Skeletal muscle tissue (tissue), 4 donors: ENCODE measurements around the gene DPEP2. TPM values are rescaled to one million over a fixed set of nuclear protein-coding genes. Genes with fewer than 3 reads are reported as not detected.
"Not testable (repeated sequence)": the region's sequence is repeated elsewhere in the genome, so short reads cannot be mapped to it uniquely, and the experiment has no call there.

Source experiments
- H3K27ac ChIP-seq: one replicate; pipeline ENCODE4 v1.7.0; 2013; ENCODE audit warnings: mild to moderate bottlenecking, low read depth, low read length, inconsistent platforms
- H3K27me3 ChIP-seq, 3 donors: one replicate each; pipeline ENCODE4 v1.7.0; 2013; ENCODE audit warnings: low read length in 3 of 3; ENCODE audit not compliant: control insufficient read depth in 3 of 3, insufficient read depth in 3 of 3
- H3K36me3 ChIP-seq, 3 donors: one replicate each; pipeline ENCODE4 v1.7.0; 2013; ENCODE audit warnings: low read length in 3 of 3; ENCODE audit not compliant: control insufficient read depth in 3 of 3, insufficient read depth in 3 of 3
- H3K4me1 ChIP-seq, 3 donors: one replicate each; pipeline ENCODE4 v1.7.0; 2013; ENCODE audit warnings: low read length in 3 of 3, mild to moderate bottlenecking in 3 of 3; ENCODE audit not compliant: control insufficient read depth in 3 of 3, insufficient read depth in 3 of 3
- H3K4me3 ChIP-seq, 3 donors: one replicate each; pipeline ENCODE4 v1.7.0; 2013; ENCODE audit warnings: low read length in 3 of 3
- H3K9ac ChIP-seq, 3 donors: one replicate each; pipeline ENCODE4 v1.7.0; 2013; ENCODE audit warnings: low read length in 3 of 3, mild to moderate bottlenecking in 3 of 3, moderate library complexity in 2 of 3, low read depth in 1 of 3
- H3K9me3 ChIP-seq, 3 donors: one replicate each; pipeline ENCODE4 v1.7.0; 2013; ENCODE audit warnings: low read length in 3 of 3; ENCODE audit not compliant: control insufficient read depth in 3 of 3
- total RNA-seq: library from RNA; depleted of rRNA; stranded (reverse); fragments of >200 nt; gene quantifications from one replicate; pipeline ENCODE4 v1.2.3, GENCODE V29; 2014
- donor health status: Osteomylitis.

Gene DPEP2
- total RNA-seq, 1 donor from 2014 or later: 1.0 TPM

DNA sequence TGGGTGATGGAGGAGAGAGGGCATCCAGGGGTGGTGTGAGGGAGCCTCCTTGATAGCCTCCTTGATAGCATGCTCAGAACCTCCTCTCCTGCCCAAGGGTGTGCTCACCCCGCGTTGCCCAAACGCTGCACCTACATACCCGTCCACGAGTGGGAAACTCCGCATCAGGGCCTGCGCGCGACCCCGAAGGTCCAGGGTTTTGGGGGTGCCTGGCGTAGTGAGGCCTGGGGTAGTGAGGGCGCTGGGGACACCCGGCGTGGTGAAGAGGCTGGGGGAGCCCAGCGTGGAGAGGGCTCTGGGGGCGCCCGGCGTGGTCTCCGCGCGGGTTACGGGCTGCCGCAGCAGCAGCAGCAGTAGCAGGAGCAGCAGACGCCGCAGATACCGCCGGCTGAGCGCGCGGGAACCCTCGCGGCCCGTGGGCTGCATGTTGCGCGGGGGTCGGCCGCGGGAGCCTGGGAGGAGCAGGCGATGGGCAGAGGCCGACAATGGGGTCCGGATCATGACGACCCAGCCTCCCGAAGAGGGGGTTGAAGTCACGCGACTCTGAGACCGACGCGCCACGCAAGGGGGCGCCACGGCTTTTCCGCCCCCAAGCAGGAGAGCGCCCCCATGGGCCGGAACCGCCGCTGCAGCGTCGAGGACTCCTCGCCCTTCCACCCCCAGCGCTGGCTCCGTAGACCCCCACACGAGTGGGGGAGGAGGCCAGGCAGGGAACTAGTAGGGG lies 19.2 kb downstream of the DPEP2 start, which contains the start of gene DPEP3:
Gene DPEP3 (minus strand): TSS at position 545 of the 724 bp plus-strand sequence. CDS start 119 bp downstream, at position 426.
- Histone ChIP-seq H3K9ac (no peak within 1 kb of the TSS), H3K4me3 (no peak within 1 kb of the TSS), H3K27me3 (no peaks in the 10 kb centered on the region), H3K27ac (no peak within 1 kb of the TSS), H3K4me1 (peaks cover 17 to 21% (median 18%) of the 10 kb centered on the region in 3 donors), H3K9me3 (no peaks in the 10 kb centered on the region), H3K36me3 (no peaks in the 10 kb centered on the region)

DNA sequence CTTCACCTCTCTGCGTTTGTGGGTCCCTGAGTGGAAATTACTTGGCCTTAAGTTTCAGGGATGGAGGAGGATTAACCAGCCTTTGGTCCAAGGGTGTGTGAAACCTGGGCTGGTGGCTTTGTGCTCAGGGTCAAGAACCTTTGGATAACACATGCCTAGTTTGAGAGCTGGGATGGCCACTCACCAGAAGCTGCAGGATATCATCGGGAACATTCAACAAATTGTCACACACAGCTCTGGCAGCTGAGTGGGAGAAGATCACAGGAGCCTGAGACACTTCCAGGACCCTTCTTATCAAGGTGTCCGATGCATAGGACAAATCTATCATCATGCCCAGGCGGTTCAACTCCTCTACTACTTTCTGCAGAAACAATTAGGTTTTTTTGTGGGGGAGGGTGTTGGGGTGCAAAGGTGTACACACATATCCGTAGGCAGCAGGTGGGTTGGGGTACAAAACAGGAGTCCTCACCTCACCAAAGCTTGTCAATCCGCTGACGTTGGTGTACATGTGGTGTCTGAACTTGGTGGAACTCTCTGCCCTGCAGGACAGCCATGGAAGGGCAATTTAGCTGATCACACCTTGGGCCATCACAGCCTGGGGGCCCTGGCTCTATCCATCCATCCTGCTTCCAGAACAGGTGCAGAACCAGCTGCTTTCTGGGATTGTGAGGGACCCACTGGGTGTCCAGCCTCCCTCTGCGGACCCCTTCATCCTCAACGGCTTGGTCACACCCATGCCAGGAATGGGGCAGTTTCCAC lies 21.6 kb downstream of the DPEP2 start:
- no peaks in the 10 kb centered on the region for H3K36me3 ChIP-seq
- H3K4me1 ChIP-seq: peaks cover 0 to 3% (median 2%) of the 10 kb centered on the region in 3 donors
- no peak overlapping the region for H3K27ac ChIP-seq
- H3K9ac ChIP-seq: no peak overlapping the region
- no peaks in the 10 kb centered on the region for H3K9me3 ChIP-seq
- H3K27me3 ChIP-seq: no peaks in the 10 kb centered on the region
- H3K4me3 ChIP-seq: no peak overlapping the region

DNA sequence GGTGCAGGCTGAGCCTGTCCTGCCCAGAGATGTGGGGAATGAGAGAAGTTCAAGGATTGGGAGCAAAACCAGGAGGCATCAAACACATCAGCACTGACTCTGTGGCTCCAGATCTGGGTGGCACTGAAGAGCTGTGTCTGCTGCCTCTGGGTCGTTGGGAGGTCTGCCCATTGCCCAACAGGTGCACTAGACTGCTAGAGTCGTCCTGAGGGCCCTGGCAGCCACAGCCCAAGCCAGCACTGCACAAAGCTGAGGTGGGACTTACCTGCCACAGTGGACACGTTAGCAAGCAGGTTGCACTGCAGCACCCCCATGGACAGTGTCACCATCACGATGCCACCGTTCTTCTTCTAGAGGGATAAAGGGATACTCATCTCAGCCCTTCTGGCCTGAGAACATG lies 22.3 kb downstream of the DPEP2 start:
- Histone ChIP-seq H3K4me1 (peaks cover 0 to 3% (median 2%) of the 10 kb centered on the region in 3 donors), H3K9ac (no peak overlapping the region), H3K27ac (no peak overlapping the region), H3K36me3 (no peaks in the 10 kb centered on the region), H3K4me3 (no peak overlapping the region), H3K9me3 (no peaks in the 10 kb centered on the region), H3K27me3 (no peaks in the 10 kb centered on the region)

DNA sequence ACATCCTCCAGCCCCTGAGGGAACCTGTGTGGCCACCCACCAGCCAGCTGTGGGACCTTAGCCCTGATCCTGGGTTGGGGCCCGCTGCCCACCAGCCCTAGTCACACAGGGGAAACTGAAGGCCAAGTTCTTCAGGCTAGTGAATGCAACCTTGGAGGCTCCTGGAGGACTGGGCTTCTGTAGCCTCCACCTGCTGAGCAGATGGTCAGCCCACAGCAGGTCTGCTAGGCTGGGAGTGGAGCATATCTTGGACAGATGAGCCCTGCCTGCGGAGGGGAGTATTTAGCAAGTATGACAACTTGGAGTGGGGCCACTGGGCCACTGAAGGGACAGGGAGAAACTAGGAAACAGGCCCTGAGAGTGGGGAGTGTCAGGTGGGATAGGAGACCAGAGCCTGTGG lies 23.1 kb downstream of the DPEP2 start:
- Histone ChIP-seq H3K36me3 (no peaks in the 10 kb centered on the region), H3K9ac (peak overlapping the region in 1 of 3 donors; percentile 33), H3K4me3 (no peak overlapping the region), H3K4me1 (peaks cover 0 to 3% (median 2%) of the 10 kb centered on the region in 3 donors), H3K9me3 (no peaks in the 10 kb centered on the region), H3K27ac (no peak overlapping the region), H3K27me3 (no peaks in the 10 kb centered on the region)

DNA sequence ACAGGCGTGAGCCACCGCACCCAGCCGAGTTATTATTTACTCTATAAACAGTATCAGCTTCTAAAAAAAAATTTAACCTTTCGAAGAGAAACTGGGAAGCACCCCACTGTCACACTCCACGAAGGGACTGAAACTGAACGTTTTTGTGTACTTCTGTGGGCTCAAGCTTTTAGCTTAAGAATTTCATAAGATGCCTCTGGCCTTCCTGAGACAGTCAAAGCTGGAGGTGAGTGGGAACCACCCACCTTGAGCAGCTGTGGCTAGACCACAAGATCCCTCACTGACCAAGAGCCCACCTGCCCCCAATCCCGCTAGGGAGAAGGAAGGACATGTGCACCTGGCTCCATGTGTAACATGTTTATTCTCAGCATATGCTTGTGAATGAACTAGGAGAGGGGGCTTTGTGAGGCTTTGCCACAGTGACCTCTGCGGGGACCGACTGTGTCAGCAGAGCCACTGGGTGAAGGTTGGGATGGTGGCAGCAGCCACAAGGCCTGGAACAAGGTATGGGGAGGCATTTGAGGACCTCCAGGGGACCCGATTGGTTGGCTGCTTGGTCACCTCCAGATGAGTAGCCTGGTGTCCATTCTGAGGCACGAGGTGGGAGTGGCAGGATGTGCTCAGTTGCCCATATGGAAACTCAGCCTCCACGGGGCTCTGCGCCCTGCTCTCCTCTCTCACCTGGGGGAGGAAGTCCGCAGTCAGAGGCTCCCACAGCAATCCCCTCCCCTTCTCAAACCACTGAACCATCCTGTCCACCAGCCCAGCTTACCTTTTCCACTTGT lies 23.8 kb downstream of the DPEP2 start:
- no peaks in the 10 kb centered on the region for H3K36me3 ChIP-seq
- H3K9me3 ChIP-seq: no peaks in the 10 kb centered on the region
- peaks cover 0 to 3% (median 2%) of the 10 kb centered on the region in 3 donors for H3K4me1 ChIP-seq
- H3K27ac ChIP-seq: no peak overlapping the region
- H3K27me3 ChIP-seq: no peaks in the 10 kb centered on the region
- no peak overlapping the region for H3K4me3 ChIP-seq
- no peak overlapping the region for H3K9ac ChIP-seq

DNA sequence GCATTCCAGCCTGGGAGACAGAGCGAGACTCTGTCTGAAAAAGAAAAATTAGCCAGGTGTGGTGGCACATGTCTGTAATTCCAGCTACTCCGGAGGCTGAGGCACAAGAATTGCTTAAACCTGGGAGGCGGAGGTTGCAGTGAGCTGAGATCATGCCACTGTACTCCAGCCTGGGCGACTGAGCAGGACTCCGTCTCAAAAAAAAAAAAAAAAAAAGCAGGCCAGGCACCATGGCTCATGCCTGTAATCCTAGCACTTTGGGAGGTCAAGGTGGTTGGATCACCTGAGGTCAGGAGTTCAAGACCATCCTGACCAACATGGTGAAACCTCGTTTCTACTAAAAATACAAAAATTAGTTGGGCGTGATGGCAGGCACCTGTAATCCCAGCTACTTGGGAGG lies 27.0 kb downstream of the DPEP2 start:
- not testable (repeated sequence) for H3K4me3 ChIP-seq, H3K9ac ChIP-seq, H3K9me3 ChIP-seq, H3K27me3 ChIP-seq, H3K36me3 ChIP-seq, H3K27ac ChIP-seq
- peaks cover 13 to 15% (median 13%) of the 10 kb centered on the region in 3 donors for H3K4me1 ChIP-seq

DNA sequence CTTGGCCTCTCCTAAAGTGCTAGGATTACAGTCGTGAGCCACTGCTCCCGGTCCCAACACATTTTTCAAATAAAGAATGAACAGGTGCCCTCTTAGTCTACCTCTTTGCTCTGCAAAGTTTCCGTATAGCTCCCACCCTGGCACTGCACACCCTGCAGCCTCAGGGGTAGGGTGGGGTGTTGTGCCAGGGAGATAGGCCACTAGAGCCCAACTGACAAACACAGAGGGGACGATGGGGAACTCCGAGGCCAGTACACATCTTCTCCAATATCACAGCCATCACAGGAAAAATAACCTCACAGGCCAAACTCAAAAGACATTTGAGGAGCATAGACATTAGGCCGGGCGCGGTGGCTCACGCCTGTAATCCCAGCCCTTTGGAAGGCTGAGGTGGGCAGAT lies 28.2 kb downstream of the DPEP2 start:
- no peaks in the 10 kb centered on the region for H3K27me3 ChIP-seq

DNA sequence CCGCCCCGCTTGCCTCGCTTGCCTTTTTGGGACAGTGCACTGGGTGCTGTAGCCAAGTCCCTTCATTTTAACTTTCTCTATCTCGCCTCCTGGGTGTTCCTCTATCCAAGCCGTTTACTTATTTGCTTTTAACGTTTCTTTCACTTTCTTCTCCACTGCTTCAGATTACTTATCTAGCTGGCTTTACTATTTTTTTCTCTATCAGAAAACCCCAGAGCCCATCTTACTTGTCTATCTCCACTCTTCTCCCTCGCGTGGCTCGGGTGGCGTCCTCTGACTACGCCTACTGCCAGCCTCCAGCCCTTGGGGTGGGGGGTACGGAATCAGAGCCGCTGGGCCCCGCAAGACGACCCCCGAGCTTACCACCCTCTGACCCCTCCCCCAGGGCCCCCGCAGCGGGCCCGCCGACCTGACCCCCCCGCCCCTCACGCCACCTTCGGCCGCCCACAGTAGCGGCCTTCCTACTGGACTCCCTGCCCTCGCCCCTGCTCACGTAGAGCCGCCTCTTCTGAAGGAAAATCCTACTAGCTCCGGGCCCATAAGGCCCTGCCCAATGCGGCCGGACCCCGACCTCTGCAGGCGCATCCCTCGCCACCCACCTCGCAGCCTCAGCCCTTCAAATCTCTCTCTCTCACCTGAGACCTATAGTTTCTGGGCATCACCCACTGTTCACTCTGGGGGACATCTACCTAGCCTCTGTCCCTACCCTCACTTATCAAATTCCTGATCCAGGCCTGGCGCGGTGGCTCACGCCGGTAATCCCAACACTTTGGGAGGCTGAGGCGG lies 29.8 kb downstream of the DPEP2 start:
- Histone ChIP-seq H3K4me1 (peaks cover 39 to 43% (median 39%) of the 10 kb centered on the region in 3 donors), H3K4me3 (peak overlapping the region; percentile 71 to 97 (median 92)), H3K9ac (peak overlapping the region; percentile 68 to 98 (median 78)), H3K27me3 (no peaks in the 10 kb centered on the region), H3K9me3 (no peaks in the 10 kb centered on the region), H3K27ac (peak overlapping the region; percentile 93), H3K36me3 (no peaks in the 10 kb centered on the region)

More for the DNA sequence above, 28.2 kb downstream of the DPEP2 start:
- Histone ChIP-seq H3K4me1 (peaks cover 22 to 26% (median 22%) of the 10 kb centered on the region in 3 donors), H3K4me3 (no peak overlapping the region), H3K9me3 (no peaks in the 10 kb centered on the region), H3K36me3 (no peaks in the 10 kb centered on the region), H3K9ac (no peak overlapping the region), H3K27ac (no peak overlapping the region)
